ENCODE data around the gene CLSTN2.

CLSTN2 gene

GRCh38 chr3:140521751-140522445 is 586.9 kb downstream of the CLSTN2 start:
- TF ChIP-seq REST (IDR thresholded peaks at IDR 0.05; ENCODE audit: insufficient read depth in 1 of 2, low read depth in 2 of 2, low read length in 2 of 2), result no peak
- no peak for TF ChIP-seq FOXP2 (optimal IDR thresholded peaks at IDR 0.05; ENCODE audit: borderline replicate concordance, extremely low read depth, extremely low read length, insufficient read depth)
- no peak for TF ChIP-seq TAF1 (IDR thresholded peaks at IDR 0.05; ENCODE audit: borderline replicate concordance, insufficient read depth, low read length)
- no peak for TF ChIP-seq SIN3A (IDR thresholded peaks at IDR 0.05; ENCODE audit: borderline replicate concordance, insufficient read depth, low read length)
- no peak for TF ChIP-seq POLR2AphosphoS5 (IDR thresholded peaks at IDR 0.05; ENCODE audit: low read depth, low read length)

- TF ChIP-seq REST (IDR thresholded peaks at IDR 0.05; ENCODE audit: insufficient read depth in 1 of 2, low read depth in 2 of 2, low read length in 2 of 2), result no peak
- TF ChIP-seq POLR2AphosphoS5 (IDR thresholded peaks at IDR 0.05; ENCODE audit: low read depth, low read length), result no peak
- no peak for TF ChIP-seq TAF1 (IDR thresholded peaks at IDR 0.05; ENCODE audit: borderline replicate concordance, insufficient read depth, low read length)
- TF ChIP-seq SIN3A (IDR thresholded peaks at IDR 0.05; ENCODE audit: borderline replicate concordance, insufficient read depth, low read length), result no peak
- TF ChIP-seq FOXP2 (optimal IDR thresholded peaks at IDR 0.05; ENCODE audit: borderline replicate concordance, extremely low read depth, extremely low read length, insufficient read depth), result no peak
Observed at GRCh38 chr3:140522653-140523380, 587.8 kb downstream of the CLSTN2 start.

- TF ChIP-seq TAF1 (IDR thresholded peaks at IDR 0.05; ENCODE audit: borderline replicate concordance, insufficient read depth, low read length) (no peak), SIN3A (IDR thresholded peaks at IDR 0.05; ENCODE audit: borderline replicate concordance, insufficient read depth, low read length) (no peak), FOXP2 (optimal IDR thresholded peaks at IDR 0.05; ENCODE audit: borderline replicate concordance, extremely low read depth, extremely low read length, insufficient read depth) (no peak), REST (IDR thresholded peaks at IDR 0.05; ENCODE audit: insufficient read depth in 1 of 2, low read depth in 2 of 2, low read length in 2 of 2) (no peak), POLR2AphosphoS5 (IDR thresholded peaks at IDR 0.05; ENCODE audit: low read depth, low read length) (no peak)
Observed at GRCh38 chr3:140523600-140523999, 588.6 kb downstream of the CLSTN2 start.

- TF ChIP-seq POLR2AphosphoS5 (IDR thresholded peaks at IDR 0.05; ENCODE audit: low read depth, low read length), result no peak
- no peak for TF ChIP-seq SIN3A (IDR thresholded peaks at IDR 0.05; ENCODE audit: borderline replicate concordance, insufficient read depth, low read length)
- no peak for TF ChIP-seq REST (IDR thresholded peaks at IDR 0.05; ENCODE audit: insufficient read depth in 1 of 2, low read depth in 2 of 2, low read length in 2 of 2)
- TF ChIP-seq FOXP2 (optimal IDR thresholded peaks at IDR 0.05; ENCODE audit: borderline replicate concordance, extremely low read depth, extremely low read length, insufficient read depth), result no peak
- TF ChIP-seq TAF1 (IDR thresholded peaks at IDR 0.05; ENCODE audit: borderline replicate concordance, insufficient read depth, low read length), result no peak
Observed at GRCh38 chr3:140527156-140527555, 592.2 kb downstream of the CLSTN2 start.
